WTC11 (cell line): ENCODE measurements around the gene CLNK. TPM values are rescaled to one million over a fixed set of nuclear protein-coding genes. Genes with fewer than 3 reads are reported as not detected.

Experiments used
- ATAC-seq: fragments of 200-7000 bp; cut with Tn5 transposase; 2 replicates; pipeline ENCODE4 v1.10.0; 2021; ENCODE audit warnings: mild to moderate bottlenecking, moderate library complexity
- CTCF ChIA-PET: fragments of 300-600 bp; sonication (Branson Sonifier 250); formaldehyde crosslinking; loops from one replicate; lab custom pipeline; 2021; ENCODE audit warnings: antibody characterized with exemption; lab: Charles Lee
- POLR2A ChIA-PET: fragments of 350-600 bp; sonication (Branson Sonifier 250); formaldehyde crosslinking; loops from one replicate; lab custom pipeline; 2021; ENCODE audit warnings: antibody characterized with exemption; lab: Charles Lee
- DNase-seq: peaks from one replicate; pipeline ENCODE4 v3.0.0; 2021; ENCODE audit warnings: low spot score
- H3K27ac Mint-ChIP-seq: 2 replicates; pipeline ENCODE4 v1.8.0; 2021; ENCODE audit warnings: mixed read lengths
- H3K27me3 Mint-ChIP-seq: 2 replicates; pipeline ENCODE4 v1.8.0; 2021; ENCODE audit warnings: low read depth, mild to moderate bottlenecking, moderate library complexity, mixed read lengths
- H3K36me3 Mint-ChIP-seq: 2 replicates; pipeline ENCODE4 v1.8.0; 2021; ENCODE audit warnings: mixed read lengths
- H3K4me1 Mint-ChIP-seq: 2 replicates; pipeline ENCODE4 v1.8.0; 2022; ENCODE audit warnings: mixed read lengths
- H3K4me3 Mint-ChIP-seq: 2 replicates; pipeline ENCODE4 v1.8.0; 2021; ENCODE audit warnings: mild to moderate bottlenecking, moderate library complexity, mixed read lengths
- H3K9me3 Mint-ChIP-seq: 2 replicates; pipeline ENCODE4 v1.8.0; 2021; ENCODE audit warnings: mixed read lengths
- ATF1 ChIP-seq: sonication (generic); formaldehyde crosslinking; IDR thresholded peaks from 2 replicates; pipeline ENCODE4 v1.8.1; 2023; ENCODE audit warnings: mild to moderate bottlenecking, moderate library complexity, missing genetic modification reagents
- CTCF ChIP-seq: fragments of 200-600 bp; IDR thresholded peaks from 2 replicates; pipeline ENCODE4 v1.8.0; 2022; ENCODE audit warnings: antibody characterized with exemption
- E2F4 ChIP-seq: sonication (generic); formaldehyde crosslinking; IDR thresholded peaks from 2 replicates; pipeline ENCODE4 v1.8.1; 2022; ENCODE audit warnings: low read depth, mild to moderate bottlenecking, moderate library complexity, missing genetic modification reagents, borderline replicate concordance
- ERG ChIP-seq: fragments of 250-450 bp; sonication (Bioruptor Pico); IDR thresholded peaks from 2 replicates; pipeline ENCODE4 v1.8.0; 2021; ENCODE audit warnings: mild to moderate bottlenecking
- ESRRA ChIP-seq: sonication (generic); formaldehyde crosslinking; IDR thresholded peaks from 2 replicates; pipeline ENCODE4 v1.8.1; 2022; ENCODE audit warnings: mild to moderate bottlenecking, missing genetic modification reagents, borderline replicate concordance
- JAZF1 ChIP-seq: fragments of 250-450 bp; sonication (Bioruptor Pico); IDR thresholded peaks from 2 replicates; pipeline ENCODE4 v1.9.0; 2021; ENCODE audit warnings: moderate library complexity, mild to moderate bottlenecking, inconsistent platforms
- NFYB ChIP-seq: sonication (generic); formaldehyde crosslinking; conservative IDR thresholded peaks from 2 replicates; pipeline ENCODE4 v1.8.0; 2022; ENCODE audit warnings: low read depth, missing genetic modification reagents
- NR2C2 ChIP-seq: sonication (generic); formaldehyde crosslinking; IDR thresholded peaks from 2 replicates; pipeline ENCODE4 v1.8.0; 2022; ENCODE audit warnings: mild to moderate bottlenecking, missing genetic modification reagents
- SOX15 ChIP-seq: fragments of 250-450 bp; sonication (Bioruptor Pico); IDR thresholded peaks from 2 replicates; pipeline ENCODE4 v1.9.0; 2021; ENCODE audit warnings: mild to moderate bottlenecking
- ZNF317 ChIP-seq: sonication (generic); formaldehyde crosslinking; IDR thresholded peaks from 2 replicates; pipeline ENCODE4 v1.8.1; 2023; ENCODE audit warnings: low read depth, mild to moderate bottlenecking, moderate library complexity, missing genetic modification reagents, borderline replicate concordance
- ZNF532 ChIP-seq: fragments of 250-450 bp; sonication (Bioruptor Pico); IDR thresholded peaks from 2 replicates; pipeline ENCODE4 v1.9.0; 2021; ENCODE audit warnings: mild to moderate bottlenecking, borderline replicate concordance
- total RNA-seq: library from RNA; stranded (reverse); gene quantifications from 3 replicates; pipeline ENCODE4 v1.2.3, GENCODE V29; 2021

Gene CLNK
- total RNA-seq, 1 experiment from 2014 or later: not detected

GRCh38 chr4:10534820-10535219, 149.7 kb downstream of the CLNK start:
- no peak overlapping the region for H3K27ac Mint-ChIP-seq
- ChIA-PET POLR2A (no interaction called here), CTCF (interaction anchor here (1.2 kb wide), 1 partner anchor 377 kb away, joined by 4 read pairs; no protein-coding TSS in a partner anchor)
- no peaks in the 10 kb centered on the region for H3K27me3 Mint-ChIP-seq
- H3K4me3 Mint-ChIP-seq: no peak overlapping the region
- ATAC-seq: no peak
- H3K36me3 Mint-ChIP-seq: no peaks in the 10 kb centered on the region
- no peak for DNase-seq
- no peak for TF ChIP-seq ESRRA (CRISPR knock-in tag)
- no peak for TF ChIP-seq ZNF317 (CRISPR knock-in tag)
- TF ChIP-seq ZNF532 (CRISPR knock-in tag): no peak
- no peak for TF ChIP-seq NFYB
- TF ChIP-seq SOX15 (CRISPR knock-in tag): no peak
- TF ChIP-seq NR2C2: no peak
- no peaks in the 10 kb centered on the region for H3K9me3 Mint-ChIP-seq
- peaks cover 15% of the 10 kb centered on the region for H3K4me1 Mint-ChIP-seq

GRCh38 chr4:10532155-10532554, 152.4 kb downstream of the CLNK start:
- H3K4me1 Mint-ChIP-seq: peaks cover 18% of the 10 kb centered on the region
- H3K36me3 Mint-ChIP-seq: no peaks in the 10 kb centered on the region
- no peak overlapping the region for H3K4me3 Mint-ChIP-seq
- H3K9me3 Mint-ChIP-seq: no peaks in the 10 kb centered on the region
- H3K27me3 Mint-ChIP-seq: no peaks in the 10 kb centered on the region; the same call in 1 of the 2 replicates
- CTCF ChIA-PET: interaction anchor here (1.9 kb wide), 1 partner anchor 71 kb away, joined by 9 read pairs; no protein-coding TSS in a partner anchor
- POLR2A ChIA-PET: no interaction called here
- ATAC-seq: no peak
- no peak for DNase-seq
- H3K27ac Mint-ChIP-seq: no peak overlapping the region
- TF ChIP-seq CTCF: no peak
- no peak for TF ChIP-seq ERG (CRISPR knock-in tag)
- TF ChIP-seq ATF1 (CRISPR knock-in tag): no peak
- TF ChIP-seq, all 79 proteins: peak for 0

GRCh38 chr4:10530137-10530786, 154.3 kb downstream of the CLNK start:
- no peaks in the 10 kb centered on the region for H3K36me3 Mint-ChIP-seq
- H3K4me3 Mint-ChIP-seq: no peak overlapping the region
- no peaks in the 10 kb centered on the region for H3K9me3 Mint-ChIP-seq

More at GRCh38 chr4:10530137-10530786, 154.3 kb downstream of the CLNK start:
- H3K4me1 Mint-ChIP-seq: peaks cover 18% of the 10 kb centered on the region
- TF ChIP-seq E2F4 (CRISPR knock-in tag) (no peak), JAZF1 (CRISPR knock-in tag) (no peak)
- TF ChIP-seq, all 79 proteins: peak for 0
- no peak overlapping the region for H3K27ac Mint-ChIP-seq
- CTCF ChIA-PET: no interaction called here
- DNase-seq (no peak), ATAC-seq (no peak)
- POLR2A ChIA-PET: no interaction called here
- H3K27me3 Mint-ChIP-seq: no peaks in the 10 kb centered on the region; the same call in 1 of the 2 replicates
